Stimulated activated CD8-positive, alpha-beta memory T cell treated with anti-CD3 and anti-CD28 coated beads, Interleukin-15, amount 100 ng/mL, for 24 hours (primary cell): ENCODE results near the gene SCN4A.
"Not testable (repeated sequence)": the region's sequence is repeated elsewhere in the genome, so short reads cannot be mapped to it uniquely, and the experiment has no call there.

Experiments
- DNase-seq: peaks from one replicate; pipeline ENCODE4 v3.0.0-alpha.2; 2020; ENCODE audit warnings: low read depth

Gene SCN4A

GRCh38 chr17:63972796-63973195 lies at the start of gene SCN4A:
Gene SCN4A (minus strand): TSS chr17:63972918. CDS start chr17:63972841, 77 bp downstream.
- no peak for DNase-seq

- peak; percentile 48 for DNase-seq
These were observed 47.5 kb upstream of the SCN4A start, which contains the start of gene ICAM2 for GRCh38 chr17:64020056-64020766. Gene ICAM2 (minus strand): TSS chr17:64020633. CDS start chr17:64006691, 13,942 bp downstream.

DNA sequence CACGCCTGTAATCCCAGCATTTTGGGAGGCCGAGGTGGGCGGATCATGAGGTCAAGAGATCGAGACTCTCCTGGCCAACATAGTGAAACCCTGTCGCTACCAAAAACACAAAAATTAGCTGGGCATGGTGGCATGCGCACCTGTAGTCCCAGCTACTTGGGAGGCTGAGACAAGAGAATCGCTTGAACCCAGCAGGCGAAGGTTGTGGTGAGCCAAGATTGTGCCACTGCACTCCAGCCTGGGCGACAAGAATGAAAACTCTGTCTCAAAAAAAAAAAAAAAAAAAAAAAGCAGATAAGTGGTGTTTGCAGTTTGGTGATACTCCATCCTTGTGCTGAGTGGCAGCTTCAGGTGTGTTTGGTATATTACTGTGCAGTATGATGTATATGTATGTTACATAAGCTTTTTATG lies 46.8 kb upstream of the SCN4A start:
- not testable (repeated sequence) for DNase-seq

- no peak for DNase-seq
These were observed 44.8 kb upstream of the SCN4A start for GRCh38 chr17:64017381-64017980.

DNA sequence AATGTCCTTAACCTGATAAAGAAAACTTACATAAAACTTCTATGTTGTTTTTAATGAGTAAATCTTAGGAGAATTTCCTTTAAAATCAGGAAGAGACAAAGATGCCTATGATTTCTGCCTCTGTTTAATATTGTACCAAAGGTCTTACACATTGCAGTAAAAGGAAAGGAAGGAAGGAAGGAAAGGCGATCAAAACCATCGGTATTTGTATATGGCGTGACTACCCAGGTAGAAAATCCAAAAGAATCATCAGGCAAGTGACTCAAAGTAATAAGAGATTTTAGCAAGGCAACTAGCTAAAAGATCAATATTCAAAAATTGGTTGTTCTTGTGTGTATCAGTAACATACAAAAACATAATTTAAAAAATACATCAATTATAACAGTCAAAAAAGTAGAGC lies 44.3 kb upstream of the SCN4A start:
- no peak for DNase-seq

- DNase-seq = no peak
These were observed 43.6 kb upstream of the SCN4A start for GRCh38 chr17:64016231-64016784.

DNA sequence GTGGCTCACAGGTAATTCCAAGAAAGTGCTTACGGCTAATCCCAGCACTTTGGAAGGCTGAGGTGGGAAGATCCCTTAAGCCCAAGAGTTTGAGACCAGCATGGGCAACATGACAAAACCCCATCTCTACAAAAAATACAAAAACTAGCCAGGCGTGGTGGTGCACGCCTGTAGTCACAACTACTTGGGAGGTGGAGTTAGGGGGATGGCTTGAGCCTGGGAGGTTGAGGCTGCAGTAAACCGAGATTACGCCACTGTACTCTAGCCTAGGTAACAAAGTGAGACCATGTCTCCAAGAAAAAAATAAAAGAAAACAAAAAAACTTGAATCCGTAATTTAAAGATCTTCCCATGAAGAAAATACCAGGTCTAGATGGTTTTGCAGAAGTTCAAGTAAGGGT lies 42.7 kb upstream of the SCN4A start:
- no peak for DNase-seq

DNA sequence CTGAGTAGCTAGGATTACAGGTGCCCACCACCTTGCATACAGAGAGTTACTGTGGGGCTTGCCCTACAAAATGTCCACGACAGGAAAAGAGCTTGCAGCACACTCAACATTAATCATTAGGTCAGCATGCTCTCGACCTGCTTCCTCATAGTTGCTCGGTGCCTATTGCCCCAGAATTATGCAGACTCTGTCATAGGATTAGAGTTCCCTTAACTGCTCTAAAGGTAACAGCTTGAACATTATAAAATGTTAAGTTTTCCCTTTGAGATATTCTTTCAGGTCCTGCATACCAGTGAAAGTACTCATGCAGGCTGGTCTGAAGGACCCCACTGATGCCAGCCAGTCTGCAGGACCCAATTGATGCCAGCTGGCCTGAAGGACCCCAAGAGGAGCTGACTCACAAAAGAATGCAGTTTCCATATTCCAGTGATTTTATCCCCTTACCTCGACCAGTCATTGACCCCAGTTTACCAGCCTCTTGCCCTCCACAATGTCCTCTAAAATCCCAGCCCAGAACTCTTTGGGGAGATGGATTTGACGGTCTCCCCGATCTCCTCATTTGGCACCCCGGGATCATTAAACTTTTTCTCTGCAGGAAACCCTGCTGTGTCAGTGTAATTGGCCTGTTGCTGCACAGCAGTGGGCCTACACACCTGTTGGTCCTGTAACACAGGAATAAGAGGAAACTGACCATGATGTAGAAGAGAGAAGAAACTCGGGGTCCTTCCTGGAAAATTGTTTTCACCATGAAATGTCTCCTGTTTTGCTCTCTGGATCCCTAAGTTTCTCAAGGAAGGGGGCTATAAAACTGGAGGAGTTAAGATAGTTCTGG lies 37.1 kb upstream of the SCN4A start:
- DNase-seq = no peak

GRCh38 chr17:64008830-64009229 lies 36.1 kb upstream of the SCN4A start:
- DNase-seq = no peak

DNA sequence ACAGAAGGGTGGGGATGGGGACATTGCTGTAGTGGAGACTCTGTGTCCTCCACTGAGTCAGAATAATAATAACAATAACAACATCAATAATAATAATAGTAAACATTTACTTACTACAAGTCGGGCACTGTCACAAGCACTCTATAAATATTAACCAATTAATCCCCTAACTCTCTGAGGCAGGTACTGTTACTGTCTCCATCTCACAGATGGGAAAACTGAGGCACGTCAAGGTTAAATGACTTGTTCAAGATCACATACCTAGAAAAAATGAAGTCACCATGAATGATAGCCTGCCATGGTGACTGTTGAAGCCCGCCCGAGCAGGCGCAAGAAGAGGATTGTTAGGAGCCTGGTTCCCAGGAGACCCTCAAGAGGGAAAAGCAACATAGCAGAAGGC lies 35.6 kb upstream of the SCN4A start:
- no peak for DNase-seq

DNA sequence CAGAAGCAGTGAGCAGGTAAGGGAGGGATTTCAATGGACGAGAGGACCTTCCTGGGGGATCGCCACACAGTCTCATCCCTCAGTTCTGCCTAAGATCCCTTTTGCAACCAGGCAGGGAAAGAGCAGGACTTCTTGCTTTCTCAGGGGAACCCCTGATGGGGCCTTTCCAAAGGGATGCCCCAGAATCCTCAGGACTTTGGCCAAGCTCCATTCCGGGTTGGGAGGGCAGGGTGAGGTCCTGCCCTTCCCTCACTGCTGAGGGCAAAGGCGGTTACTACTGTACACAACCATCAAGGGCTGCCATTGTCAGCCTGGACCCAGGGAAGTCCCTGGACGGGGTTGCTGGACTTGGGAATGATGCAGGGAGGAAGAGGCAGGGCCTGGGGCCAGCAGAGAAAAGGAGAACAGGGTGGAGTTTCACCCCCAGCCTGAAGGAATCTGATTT lies 35.1 kb upstream of the SCN4A start:
- no peak for DNase-seq

- DNase-seq = not testable (repeated sequence)
These were observed 34.5 kb upstream of the SCN4A start for GRCh38 chr17:64007089-64007837.

DNA sequence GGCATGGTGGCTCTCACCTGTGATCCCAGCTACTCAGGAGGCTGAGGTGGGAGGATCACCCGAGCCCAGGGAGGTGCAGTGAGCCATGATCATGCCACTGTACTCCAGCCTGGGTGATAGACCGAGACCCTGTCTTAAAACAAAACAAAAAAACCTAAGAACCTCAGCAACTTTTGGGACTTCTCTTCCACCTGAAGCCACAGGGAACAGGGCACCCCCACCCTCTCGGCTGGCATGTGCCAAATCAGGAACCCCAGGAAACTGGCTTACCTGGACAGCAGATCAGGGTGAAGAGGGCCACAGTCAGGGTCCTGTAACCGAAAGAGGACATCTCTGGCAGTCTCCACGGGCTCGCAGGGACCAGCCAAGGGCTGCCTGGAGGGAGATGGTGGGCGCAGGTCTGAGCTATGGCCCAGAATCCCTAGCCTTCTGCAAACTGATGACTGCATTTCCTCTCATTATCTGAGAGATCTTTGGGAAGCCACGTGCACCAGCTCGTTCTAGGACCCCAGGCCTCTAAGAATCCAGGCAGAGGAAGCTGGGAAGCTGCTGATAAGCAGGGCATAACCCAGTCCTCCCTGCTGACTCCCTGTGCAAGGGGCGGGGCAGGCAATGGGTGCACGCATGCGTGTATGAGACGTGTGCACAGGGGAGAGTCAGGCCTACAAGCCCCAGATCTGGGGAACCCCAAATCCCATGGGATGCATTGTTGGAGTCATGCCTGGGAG lies 33.8 kb upstream of the SCN4A start:
- no peak for DNase-seq

GRCh38 chr17:64005734-64006167 lies 33.0 kb upstream of the SCN4A start:
- DNase-seq = no peak

DNA sequence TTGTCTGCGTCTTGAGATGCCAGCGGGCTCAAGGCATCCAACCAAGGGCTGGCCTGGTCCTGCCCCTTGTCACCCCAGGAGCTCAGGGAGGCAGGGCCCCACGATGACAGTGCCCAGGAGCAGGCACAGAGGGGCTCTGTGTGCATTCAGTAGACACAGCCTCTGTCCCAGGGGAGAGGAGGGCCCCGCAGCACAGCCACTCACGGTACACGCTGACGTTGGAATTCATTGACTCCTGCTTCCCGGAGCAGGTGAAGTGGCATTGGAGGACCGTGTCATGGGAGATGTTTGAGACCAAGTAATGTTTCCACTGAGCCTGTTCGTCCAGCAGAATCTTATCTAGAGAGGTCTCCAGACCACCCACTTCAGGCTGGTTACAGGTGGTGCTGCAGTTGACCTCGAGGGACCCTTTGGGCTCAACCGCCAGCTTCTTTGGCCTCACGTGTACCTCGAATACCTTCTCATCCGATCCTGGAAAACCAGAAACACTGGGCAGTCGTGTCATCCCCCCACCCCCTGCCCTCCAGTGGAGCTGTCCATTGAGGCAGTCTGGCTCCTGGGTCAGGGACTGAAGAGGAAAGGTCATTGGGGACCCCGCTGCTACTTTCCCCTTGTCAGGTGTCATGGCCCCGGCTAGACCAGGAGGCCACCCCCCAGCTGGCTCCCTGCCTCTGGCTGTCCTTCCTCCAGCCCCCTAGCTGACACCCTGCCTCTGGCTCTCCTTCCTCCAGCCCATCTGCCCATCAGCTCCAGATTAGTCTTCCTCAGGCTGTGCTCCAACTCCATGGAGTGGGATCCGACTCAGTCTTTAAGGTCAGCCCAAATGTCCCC lies 32.4 kb upstream of the SCN4A start:
- no peak for DNase-seq

DNA sequence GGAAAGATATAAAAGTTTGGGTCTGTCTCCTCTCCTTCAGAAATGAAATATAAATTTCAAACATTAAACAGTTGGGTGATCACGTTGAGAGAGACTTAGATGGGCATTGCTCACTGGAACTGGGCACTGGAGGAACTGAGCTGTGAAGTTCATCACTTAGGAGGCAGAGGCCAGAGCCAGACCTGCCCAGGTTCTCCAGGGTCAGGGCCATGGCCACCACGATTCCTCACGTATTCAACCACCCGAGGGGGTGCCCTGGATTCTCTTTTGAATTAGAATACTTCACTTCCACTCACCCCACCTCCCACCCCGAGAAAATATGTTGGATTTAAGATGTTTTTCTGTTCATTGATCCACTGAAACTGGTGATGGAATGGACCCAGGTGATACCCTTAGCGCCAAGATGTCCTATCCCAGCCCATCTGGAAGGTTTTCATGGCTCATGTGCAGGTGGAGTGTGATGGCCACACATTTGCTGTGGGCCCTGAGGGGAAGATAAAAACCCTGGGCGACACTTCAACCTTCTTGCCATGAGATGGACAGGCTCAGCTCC lies 31.6 kb upstream of the SCN4A start:
- DNase-seq = no peak

DNA sequence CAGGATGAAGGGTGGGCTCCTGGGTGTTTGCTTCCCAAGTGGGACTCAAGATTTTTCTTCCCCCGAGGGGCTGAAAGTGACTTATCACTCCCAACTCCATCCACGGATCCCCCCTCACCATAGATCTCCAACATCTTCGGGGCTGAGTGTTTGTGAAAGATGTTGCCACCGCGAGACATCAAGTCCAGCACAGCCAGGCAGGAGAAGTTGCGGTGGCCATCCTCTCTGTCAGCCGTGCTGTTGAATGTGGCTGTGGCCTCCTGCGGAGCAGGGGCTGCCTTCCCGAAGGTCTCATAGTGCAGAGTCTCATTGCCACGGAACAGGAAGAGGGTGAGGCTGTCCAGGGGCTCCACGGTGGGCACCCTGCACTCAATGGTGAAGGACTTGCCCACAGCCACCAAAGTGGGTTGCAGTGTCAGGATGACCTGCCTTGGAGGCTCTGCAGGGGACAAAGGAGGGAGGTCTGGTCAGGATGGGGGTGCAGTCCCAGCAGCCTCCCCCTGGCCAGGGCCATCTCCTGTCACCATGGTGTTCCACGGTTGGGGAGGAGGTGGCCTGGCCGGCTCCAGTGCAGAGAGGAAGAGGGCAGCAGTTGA lies 30.9 kb upstream of the SCN4A start:
- no peak for DNase-seq

GRCh38 chr17:64002658-64003525 lies 30.2 kb upstream of the SCN4A start:
- no peak for DNase-seq
